HG03039 (cell line): ENCODE data around the gene FADS1.

Experiments used
- ATAC-seq: cut with Tn5 transposase; IDR thresholded peaks from one replicate; pipeline ENCODE4 v1.9.1; 2021; ENCODE audit warnings: mild to moderate bottlenecking, moderate library complexity; ENCODE audit not compliant: unreplicated experiment

Gene FADS1

DNA sequence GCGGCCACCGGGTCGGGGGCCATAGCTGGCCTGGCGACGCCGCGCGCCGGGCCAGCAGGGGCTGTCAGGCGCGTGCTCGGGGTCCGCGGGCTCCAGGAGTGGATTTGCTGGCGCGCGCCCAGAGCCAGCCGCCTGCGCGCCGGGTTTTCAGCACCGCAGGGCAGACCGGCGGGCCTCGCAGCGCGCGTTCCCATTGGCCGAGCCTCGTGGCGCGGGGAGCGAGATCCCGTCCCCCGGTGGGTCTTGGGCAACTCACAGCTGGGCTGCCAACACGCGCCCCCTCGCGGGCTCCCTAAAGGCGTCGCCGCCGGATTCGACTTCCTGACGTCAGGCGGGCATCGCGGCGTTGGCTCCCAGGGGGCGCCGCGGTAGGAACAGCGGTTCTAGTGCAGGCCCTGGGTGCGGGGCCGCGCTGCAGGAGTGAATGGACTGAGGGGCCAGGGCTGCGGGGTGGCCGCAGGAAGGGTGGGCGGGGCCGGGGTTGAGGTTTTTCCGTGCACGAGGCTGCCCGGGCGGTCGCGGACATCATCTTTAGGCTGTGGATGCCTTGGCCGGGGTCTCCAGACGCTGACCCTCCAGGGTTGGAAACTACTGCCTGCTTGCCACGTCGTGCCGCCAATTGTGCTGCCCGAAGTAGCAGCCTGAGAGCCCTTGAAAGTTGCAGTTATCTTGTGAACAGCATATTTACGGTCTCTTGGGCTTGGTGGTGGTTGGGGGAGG lies at the start of gene FADS1:
FADS1 (minus strand) TSS at position 268 of the 720 bp plus-strand sequence; CDS start at position 194, 74 bp downstream.
- peak; percentile 43 for ATAC-seq

- ATAC-seq: no peak
Observed at GRCh38 chr11:61866231-61866957, 49.6 kb upstream of the FADS1 start.

DNA sequence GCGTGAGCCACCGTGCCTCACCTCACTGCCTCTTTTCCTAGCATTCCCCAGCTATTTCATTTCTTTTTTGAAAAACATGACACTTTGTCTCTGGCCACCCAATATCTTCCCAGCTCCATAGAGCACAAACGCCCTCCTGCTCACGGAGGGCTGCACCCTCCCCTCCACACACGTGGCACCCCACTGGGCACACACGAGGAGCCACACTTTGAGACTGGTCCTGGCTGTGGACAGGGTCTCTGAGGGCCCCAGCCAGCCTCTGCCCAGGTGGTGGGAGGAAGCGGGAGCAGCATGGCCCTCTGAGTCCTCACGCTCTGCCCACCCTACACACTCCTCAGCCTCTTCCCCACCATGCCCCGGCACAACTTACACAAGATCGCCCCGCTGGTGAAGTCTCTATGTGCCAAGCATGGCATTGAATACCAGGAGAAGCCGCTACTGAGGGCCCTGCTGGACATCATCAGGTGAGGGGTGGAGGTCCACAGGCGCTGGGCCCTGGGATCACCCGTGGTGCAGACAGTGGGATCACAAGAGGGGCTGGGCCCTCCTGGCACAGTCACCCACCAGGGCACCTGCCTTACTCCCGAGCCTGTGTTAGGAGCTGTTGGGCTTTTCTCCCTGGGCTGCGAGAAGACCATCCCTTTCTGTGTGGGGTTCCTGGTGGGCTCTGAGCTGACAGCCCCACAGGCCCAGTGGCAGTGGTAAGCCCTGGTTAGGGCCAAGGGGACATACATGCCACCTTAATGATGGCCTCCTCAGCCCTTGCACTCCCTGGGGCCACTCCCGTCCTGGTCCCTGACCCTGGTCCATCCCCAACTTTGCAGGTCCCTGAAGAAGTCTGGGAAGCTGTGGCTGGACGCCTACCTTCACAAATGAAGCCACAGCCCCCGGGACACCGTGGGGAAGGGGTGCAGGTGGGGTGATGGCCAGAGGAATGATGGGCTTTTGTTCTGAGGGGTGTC lies 48.3 kb upstream of the FADS1 start:
- no peak for ATAC-seq

- no peak for ATAC-seq
Observed at GRCh38 chr11:61863548-61864081, 46.8 kb upstream of the FADS1 start.

DNA sequence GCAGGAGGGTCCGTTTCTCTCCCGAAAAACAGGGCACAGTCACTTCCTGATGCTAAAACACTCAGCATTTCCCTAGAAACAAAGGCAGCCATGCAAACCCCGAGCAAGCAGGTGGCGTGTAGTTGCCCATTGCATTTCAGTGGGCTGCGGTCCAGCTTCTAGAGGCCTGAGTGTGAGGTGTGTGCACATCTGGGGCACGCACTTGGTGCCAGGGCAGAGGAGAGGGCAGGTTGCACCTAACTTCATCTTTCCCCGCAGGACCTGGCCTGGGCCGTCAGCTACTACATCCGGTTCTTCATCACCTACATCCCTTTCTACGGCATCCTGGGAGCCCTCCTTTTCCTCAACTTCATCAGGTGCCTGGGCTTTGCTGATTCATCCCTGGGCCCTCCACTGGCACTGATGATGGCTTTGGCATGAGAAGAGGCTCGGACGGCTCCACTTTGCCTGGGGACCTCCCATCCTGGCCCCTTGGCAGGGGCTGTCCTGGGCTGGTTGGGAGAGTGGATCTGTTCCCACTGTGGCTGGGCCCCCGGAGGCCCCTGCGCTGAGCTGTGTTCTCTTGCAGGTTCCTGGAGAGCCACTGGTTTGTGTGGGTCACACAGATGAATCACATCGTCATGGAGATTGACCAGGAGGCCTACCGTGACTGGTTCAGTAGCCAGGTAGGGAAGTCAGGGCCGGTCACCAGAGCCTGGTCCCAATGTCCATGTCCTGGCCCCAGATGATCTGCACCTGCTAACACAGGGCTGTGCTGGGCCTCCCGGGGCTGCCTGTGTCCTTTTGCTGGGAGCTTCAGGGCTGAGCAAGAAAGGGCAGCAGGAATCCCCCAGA lies 46.1 kb upstream of the FADS1 start:
- no peak for ATAC-seq

- no peak for ATAC-seq
Observed at GRCh38 chr11:61861634-61862033, 44.8 kb upstream of the FADS1 start.

- ATAC-seq: no peak
Observed at GRCh38 chr11:61860054-61860903, 43.5 kb upstream of the FADS1 start.

- ATAC-seq: no peak
Observed at GRCh38 chr11:61855939-61856680, 39.3 kb upstream of the FADS1 start.

DNA sequence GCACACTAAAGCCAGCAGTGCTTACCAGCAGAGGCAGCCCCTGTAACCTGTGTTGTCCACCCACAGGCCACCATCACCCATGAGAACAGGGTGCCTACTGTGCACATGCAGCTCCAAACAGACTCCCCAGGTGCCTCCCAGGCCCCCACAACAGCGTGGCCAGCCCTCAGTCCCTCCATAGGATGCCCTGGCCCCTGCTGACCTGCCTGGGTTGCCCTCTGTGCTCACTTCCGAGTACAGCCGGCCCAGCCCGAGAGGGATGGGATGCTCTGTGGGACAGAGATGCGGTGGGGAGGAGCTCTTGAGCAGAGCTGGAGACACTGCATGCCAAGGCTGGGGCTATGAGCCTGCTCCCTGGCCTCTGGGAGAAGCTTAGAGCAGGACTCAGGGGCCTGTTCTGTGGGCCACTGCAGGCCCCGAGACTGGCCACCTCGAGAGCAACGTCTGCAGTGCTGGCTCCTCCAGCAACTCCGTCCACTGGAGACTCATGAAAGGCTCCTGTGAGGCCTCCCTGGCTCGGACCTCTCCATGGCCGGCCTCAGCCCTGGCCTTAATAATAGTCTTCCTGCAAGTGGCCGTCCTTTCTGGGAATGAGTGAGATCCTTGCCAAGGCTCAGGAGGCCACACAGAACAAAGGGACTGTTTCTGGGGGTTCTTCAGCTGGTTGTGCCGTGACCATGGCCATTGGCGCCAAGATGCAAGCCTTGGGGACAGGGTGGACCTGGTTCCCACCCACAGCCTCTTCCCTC lies 38.3 kb upstream of the FADS1 start:
- no peak for ATAC-seq

- no peak for ATAC-seq
Observed at GRCh38 chr11:61854206-61854895, 37.5 kb upstream of the FADS1 start.

DNA sequence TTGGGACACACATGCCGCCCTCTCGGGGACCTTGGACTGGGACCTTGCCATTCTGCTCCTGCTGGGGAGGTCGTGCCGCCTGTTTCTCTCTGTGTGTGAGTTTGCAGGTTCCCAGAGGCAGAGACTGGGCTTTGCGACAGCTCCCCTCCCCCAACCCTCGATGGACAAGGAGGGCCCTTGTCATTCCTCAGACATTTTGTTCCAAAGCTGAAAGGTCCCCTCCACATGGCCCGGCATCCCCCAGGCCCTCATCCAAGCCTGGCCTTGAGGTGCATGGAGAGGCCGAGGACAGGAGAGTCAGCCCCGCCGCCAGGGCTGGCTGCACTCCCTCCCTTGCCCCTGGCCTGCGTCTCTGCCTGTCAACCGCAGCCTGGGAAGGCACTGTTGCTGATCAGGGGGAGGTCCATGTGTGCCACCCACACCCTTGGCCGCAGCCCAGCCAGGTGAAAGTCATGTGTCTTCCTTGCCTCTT lies 36.9 kb upstream of the FADS1 start:
- no peak for ATAC-seq

DNA sequence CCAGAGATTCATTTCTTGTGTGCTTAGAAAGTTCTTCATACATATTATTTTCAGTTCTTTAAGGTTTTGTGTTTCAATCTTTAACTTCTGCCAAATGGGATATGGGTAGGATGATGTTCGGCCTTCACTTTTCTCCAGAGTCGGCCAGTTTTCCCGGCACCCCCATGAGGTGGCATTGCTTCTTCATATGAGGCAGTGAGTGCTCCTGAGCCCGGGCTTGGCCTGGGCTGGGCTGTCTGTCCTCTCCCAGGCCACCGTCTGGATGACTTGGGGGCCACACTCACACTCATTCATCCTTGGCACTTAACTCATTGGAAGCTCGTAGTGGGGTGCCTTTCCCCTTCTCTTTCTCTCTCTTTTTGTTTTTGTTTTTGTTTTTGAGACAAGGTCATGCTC lies 35.1 kb upstream of the FADS1 start:
- ATAC-seq: no peak

DNA sequence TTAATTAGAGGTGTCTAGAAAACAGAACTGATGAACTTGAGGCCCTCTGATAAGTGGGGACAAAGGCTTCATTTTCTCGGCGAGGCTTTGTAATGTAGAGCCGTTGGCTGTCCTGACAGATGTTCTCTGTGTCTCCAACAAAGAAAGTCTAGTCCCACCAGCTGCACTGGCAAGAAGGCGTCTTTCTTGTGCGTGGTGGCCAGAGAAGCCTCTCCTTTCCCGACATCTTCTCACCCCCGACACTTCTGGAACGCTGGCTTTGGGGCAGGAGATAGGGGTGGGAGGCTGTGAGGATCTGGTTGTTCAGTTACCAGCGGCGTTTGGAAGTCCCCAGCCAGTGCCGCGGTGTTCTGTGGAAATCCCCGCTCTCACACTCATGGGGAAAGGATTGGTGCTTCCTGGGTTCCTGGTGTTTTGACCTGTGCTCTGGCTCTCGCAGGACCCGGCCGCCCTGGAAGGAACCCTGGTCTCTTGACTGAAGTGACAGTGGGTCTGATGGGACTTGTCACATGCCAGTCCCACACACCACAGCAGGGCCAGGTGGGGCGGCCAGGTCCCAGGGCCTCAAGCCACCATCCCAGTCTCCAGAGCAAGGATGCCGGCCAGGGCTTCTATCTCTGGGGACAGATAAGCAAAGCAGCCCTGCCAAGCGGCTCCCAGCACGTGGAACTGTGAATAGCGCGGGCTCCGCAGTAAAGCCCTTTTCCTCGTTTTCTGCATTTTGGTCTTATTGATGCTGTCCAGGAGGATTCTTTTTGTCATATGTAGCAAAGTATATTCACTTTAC lies 34.5 kb upstream of the FADS1 start:
- ATAC-seq: no peak

DNA sequence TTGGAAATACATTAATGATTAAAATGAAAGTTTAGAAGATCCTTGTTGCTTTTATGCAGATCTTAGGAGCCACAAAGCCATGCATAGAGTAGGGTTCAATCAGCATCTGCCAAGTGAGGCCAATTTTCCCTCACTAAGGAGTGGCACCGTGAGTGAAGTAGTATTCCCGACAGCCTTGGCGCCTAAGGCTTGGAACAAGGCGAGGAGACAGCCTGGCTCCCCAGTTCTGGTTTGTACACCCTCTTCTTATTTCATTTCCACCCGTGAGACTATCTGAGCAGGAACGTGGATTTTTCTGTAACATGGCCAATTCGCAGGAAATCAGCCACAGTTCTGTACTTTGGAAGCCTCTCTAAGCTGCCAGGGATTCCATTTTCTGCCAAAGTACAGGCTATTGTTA lies 33.9 kb upstream of the FADS1 start:
- ATAC-seq: no peak

DNA sequence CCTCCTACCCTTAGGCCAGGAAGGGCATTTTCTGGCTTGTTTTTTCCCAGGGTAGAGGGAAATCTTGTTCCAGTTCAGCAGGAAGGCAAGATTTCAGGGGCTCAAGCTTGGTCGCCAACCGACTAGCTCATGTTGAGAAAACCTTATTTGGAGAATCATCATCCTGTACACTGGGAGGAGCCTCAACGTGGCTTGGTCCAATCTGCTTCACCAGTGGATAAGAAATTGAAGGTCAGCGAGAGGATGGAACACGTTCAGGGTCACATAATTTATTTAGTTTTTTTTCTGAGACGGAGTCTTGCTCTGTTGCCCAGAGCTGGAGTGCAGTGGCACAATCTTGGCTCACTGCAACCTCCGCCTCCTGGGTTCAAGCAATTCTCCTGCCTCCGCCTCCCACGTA lies 31.8 kb upstream of the FADS1 start:
- ATAC-seq: no peak

GRCh38 chr11:61847914-61848581 lies 31.2 kb upstream of the FADS1 start:
- ATAC-seq: no peak
